Chondrocyte (in vitro differentiated cells): ENCODE results near the gene VPS35L. TPM values are rescaled to one million over a fixed set of nuclear protein-coding genes. Genes with fewer than 3 reads are reported as not detected.

ENCODE experiments used
- DNase-seq: peaks from one replicate; pipeline ENCODE4 v3.0.0; 2021; ENCODE audit warnings: mixed read lengths, low spot score
- H3K27ac Mint-ChIP-seq: one replicate; pipeline ENCODE4 v1.8.0; 2021; ENCODE audit warnings: mild to moderate bottlenecking, moderate library complexity, mixed read lengths; ENCODE audit not compliant: unreplicated experiment
- H3K27me3 Mint-ChIP-seq: 2 replicates; pipeline ENCODE4 v1.8.0; 2021; ENCODE audit warnings: low read depth, mixed read lengths
- H3K36me3 Mint-ChIP-seq: 2 replicates; pipeline ENCODE4 v1.8.0; 2021; ENCODE audit warnings: low read depth, mixed read lengths
- H3K4me1 Mint-ChIP-seq: 2 replicates; pipeline ENCODE4 v1.8.0; 2021; ENCODE audit warnings: low read depth, mild to moderate bottlenecking, mixed read lengths
- H3K4me3 Mint-ChIP-seq: one replicate; pipeline ENCODE4 v1.8.0; 2021; ENCODE audit warnings: mild to moderate bottlenecking, moderate library complexity, mixed read lengths; ENCODE audit not compliant: unreplicated experiment
- H3K9me3 Mint-ChIP-seq: 2 replicates; pipeline ENCODE4 v1.8.0; 2021; ENCODE audit warnings: low read depth, mixed read lengths
- CTCF ChIP-seq: fragments of 200-600 bp; sonication (generic); IDR thresholded peaks from 2 replicates; pipeline ENCODE4 v1.5.0; 2021; ENCODE audit warnings: antibody characterized with exemption, mild to moderate bottlenecking, moderate library complexity
- total RNA-seq: library from RNA; stranded (reverse); gene quantifications from 3 replicates; pipeline ENCODE4 v1.2.1, GENCODE V29; 2021

The VPS35L gene
- total RNA-seq, 1 donor from 2014 or later = 68.7 TPM

DNA sequence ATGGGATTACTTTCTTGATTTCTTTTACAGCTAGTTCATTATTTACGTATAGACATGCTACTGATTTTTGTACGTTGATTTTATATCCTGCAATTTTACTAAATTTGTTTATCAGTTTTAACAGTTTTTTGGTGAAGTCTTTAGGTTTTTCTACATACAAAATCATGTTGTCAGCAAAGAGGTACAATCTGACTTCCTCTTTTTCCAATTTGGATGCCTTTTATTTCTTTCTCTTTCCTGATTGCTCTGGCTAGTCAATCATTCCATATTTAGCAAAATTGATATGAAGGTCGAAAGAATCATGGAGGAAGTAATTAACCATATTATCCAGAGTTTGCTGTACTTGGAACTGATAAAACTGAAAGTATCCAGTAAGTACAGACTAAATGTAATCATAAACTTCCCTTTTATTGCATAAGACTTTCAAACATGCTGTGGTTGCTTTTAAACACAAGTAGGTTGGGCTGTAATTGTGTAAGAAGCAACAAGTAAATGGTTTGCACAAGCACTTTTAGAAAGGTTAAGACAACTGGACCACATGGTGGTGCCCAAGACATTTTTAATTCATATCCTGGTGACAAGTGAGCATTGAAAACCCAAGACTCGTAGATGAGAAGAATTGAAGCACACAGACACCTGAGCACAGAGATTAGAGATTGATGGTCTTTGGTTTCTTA, 42.0 kb upstream of the VPS35L start:
- peaks cover 30% of the 10 kb centered on the region for H3K36me3 Mint-ChIP-seq
- DNase-seq = no peak
- no peak for TF ChIP-seq CTCF
- no peaks in the 10 kb centered on the region for H3K27me3 Mint-ChIP-seq
- H3K4me3 Mint-ChIP-seq = no peak overlapping the region
- no peak overlapping the region for H3K27ac Mint-ChIP-seq
- H3K9me3 Mint-ChIP-seq = peaks cover 4% of the 10 kb centered on the region
- H3K4me1 Mint-ChIP-seq = peaks cover 14% of the 10 kb centered on the region

- H3K4me3 Mint-ChIP-seq = no peak overlapping the region
- H3K27ac Mint-ChIP-seq = no peak overlapping the region
- peaks cover 30% of the 10 kb centered on the region for H3K36me3 Mint-ChIP-seq
- no peak for DNase-seq
- peaks cover 28% of the 10 kb centered on the region for H3K4me1 Mint-ChIP-seq
- TF ChIP-seq CTCF = no peak
- no peaks in the 10 kb centered on the region for H3K27me3 Mint-ChIP-seq
- H3K9me3 Mint-ChIP-seq = peaks cover 4% of the 10 kb centered on the region
Measured at GRCh38 chr16:19515757-19516156, 39.7 kb upstream of the VPS35L start.

DNA sequence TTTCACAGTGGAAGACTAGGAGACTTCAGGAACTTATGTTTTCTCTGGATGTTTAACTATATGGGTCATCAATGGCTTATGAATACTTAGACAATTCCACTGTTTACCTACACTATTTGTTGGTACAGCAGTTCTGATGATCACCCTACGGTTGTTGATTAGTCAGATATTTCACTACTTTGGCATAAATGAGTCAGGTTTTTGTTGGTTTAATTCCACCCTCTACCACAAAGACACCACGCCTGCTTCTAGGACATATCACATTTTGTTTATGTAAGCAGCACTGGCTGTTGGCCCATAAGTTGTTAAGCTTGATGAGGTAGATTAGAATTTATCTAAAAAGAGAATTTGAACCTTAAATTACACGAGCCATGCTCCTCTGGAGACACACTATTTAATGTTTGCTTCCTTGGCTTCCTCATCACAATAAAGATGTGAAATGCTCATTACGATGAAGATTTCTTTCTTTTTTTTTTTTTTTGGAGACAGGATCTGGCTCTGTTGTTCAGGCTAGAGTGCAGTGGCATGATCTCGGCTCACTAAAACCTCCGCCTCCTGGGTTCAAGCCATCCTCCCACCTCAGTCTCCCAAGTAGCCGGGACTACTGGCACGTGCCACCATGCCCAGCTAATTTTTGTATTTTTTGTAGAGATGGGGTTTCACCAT, 37.9 kb upstream of the VPS35L start:
- H3K4me3 Mint-ChIP-seq = no peak overlapping the region
- H3K36me3 Mint-ChIP-seq = peaks cover 26% of the 10 kb centered on the region
- TF ChIP-seq CTCF = no peak
- DNase-seq = no peak
- H3K9me3 Mint-ChIP-seq = peaks cover 3% of the 10 kb centered on the region
- H3K27me3 Mint-ChIP-seq = no peaks in the 10 kb centered on the region
- peaks cover 40% of the 10 kb centered on the region for H3K4me1 Mint-ChIP-seq
- no peak overlapping the region for H3K27ac Mint-ChIP-seq

GRCh38 chr16:19518388-19518787, 37.1 kb upstream of the VPS35L start:
- H3K4me1 Mint-ChIP-seq = peaks cover 40% of the 10 kb centered on the region
- DNase-seq = no peak
- TF ChIP-seq CTCF = no peak
- H3K27me3 Mint-ChIP-seq = no peaks in the 10 kb centered on the region
- H3K27ac Mint-ChIP-seq = no peak overlapping the region
- H3K9me3 Mint-ChIP-seq = no peaks in the 10 kb centered on the region
- no peak overlapping the region for H3K4me3 Mint-ChIP-seq
- H3K36me3 Mint-ChIP-seq = peaks cover 18% of the 10 kb centered on the region

DNA sequence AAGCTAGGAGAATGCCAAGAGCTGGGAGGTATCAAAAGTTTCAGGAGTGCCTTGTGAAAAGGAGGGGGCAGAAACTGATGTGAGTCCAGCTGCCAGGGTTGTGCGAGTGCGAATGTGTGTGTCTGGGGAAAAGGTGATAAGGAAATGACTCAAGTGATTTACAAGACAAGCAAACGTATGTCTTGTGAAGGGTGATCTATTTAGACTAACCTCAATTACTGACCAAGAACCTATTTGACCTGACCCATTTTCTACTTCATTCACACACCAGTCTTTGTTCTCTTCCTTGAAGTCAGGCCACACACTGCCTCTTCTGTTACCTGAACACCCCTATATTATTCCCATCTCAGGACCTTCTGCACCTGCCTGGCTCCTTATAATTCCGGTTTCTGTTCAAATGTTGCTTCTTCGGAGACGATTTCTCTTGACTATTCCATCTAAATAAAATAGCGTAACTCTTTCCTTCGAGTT, 34.6 kb upstream of the VPS35L start:
- Mint-ChIP-seq H3K4me3 (peak overlapping the region; percentile 89), H3K36me3 (peaks cover 8% of the 10 kb centered on the region), H3K27ac (peak overlapping the region; percentile 95), H3K9me3 (no peaks in the 10 kb centered on the region), H3K4me1 (peaks cover 54% of the 10 kb centered on the region), H3K27me3 (no peaks in the 10 kb centered on the region)
- no peak for DNase-seq
- TF ChIP-seq CTCF = no peak
